Activated CD4-positive, alpha-beta memory T cell treated with anti-CD3 and anti-CD28 coated beads, Interleukin-2, amount 10 ng/mL, durations not matched to agents 7 days and 5 days (primary cell): ENCODE data around the gene GLIS2. TPM values are rescaled to one million over a fixed set of nuclear protein-coding genes. Genes with fewer than 3 reads are reported as not detected.
"Not testable (repeated sequence)": the region's sequence is repeated elsewhere in the genome, so short reads cannot be mapped to it uniquely, and the experiment has no call there.

Experiments
- CTCF ChIA-PET: fragments of 350-600 bp; sonication (Branson Sonifier 250); formaldehyde crosslinking; loops from one replicate; lab custom pipeline; 2021; ENCODE audit warnings: antibody characterized with exemption, inconsistent platforms; lab: Charles Lee
- POLR2A ChIA-PET: fragments of 350-600 bp; sonication (Branson Sonifier 250); formaldehyde crosslinking; loops from one replicate; lab custom pipeline; 2021; ENCODE audit warnings: antibody characterized with exemption; lab: Charles Lee
- DNase-seq: peaks from one replicate; pipeline ENCODE4 v3.0.0-alpha.2; 2020
- H3K27ac Mint-ChIP-seq: one replicate; pipeline ENCODE4 v1.8.0; 2021; ENCODE audit warnings: mild to moderate bottlenecking, mixed read lengths
- H3K27me3 Mint-ChIP-seq: one replicate; pipeline ENCODE4 v1.8.0; 2021; ENCODE audit warnings: mixed read lengths
- H3K36me3 Mint-ChIP-seq: one replicate; pipeline ENCODE4 v1.8.0; 2021; ENCODE audit warnings: low read depth, mixed read lengths
- H3K4me1 Mint-ChIP-seq: one replicate; pipeline ENCODE4 v1.8.0; 2021; ENCODE audit warnings: mixed read lengths
- H3K4me3 Mint-ChIP-seq: one replicate; pipeline ENCODE4 v1.8.0; 2021; ENCODE audit warnings: mild to moderate bottlenecking, mixed read lengths
- H3K9me3 Mint-ChIP-seq: one replicate; pipeline ENCODE4 v1.8.0; 2021; ENCODE audit warnings: mixed read lengths
- total RNA-seq, 2 experiments: library from RNA; stranded (reverse); gene quantifications; one replicate each; pipeline ENCODE4 v1.2.3, GENCODE V29; 2021

Gene GLIS2
- total RNA-seq, 2 experiments from 2014 or later: 0.40 to 0.45 TPM

- H3K27me3 Mint-ChIP-seq, POLR2A ChIA-PET, CTCF ChIA-PET: not testable (repeated sequence)
Measured at GRCh38 chr16:4344300-4344982, 28.6 kb downstream of the GLIS2 start.

GRCh38 chr16:4344983-4345835 is 29.3 kb downstream of the GLIS2 start:
- CTCF ChIA-PET: interaction anchor here (1.1 to 1.8 kb wide), 2 partner anchors 56 to 58 kb away, joined by 3 to 7 read pairs; no protein-coding TSS in a partner anchor
- Mint-ChIP-seq H3K4me3 (no peak overlapping the region), H3K27ac (peak overlapping the region; percentile 6), H3K36me3 (no peaks in the 10 kb centered on the region), H3K4me1 (peaks cover 10% of the 10 kb centered on the region), H3K9me3 (no peaks in the 10 kb centered on the region), H3K27me3 (no peaks in the 10 kb centered on the region)
- no peak for DNase-seq
- POLR2A ChIA-PET: no interaction called here

More at GRCh38 chr16:4344300-4344982, 28.6 kb downstream of the GLIS2 start:
- H3K4me1 Mint-ChIP-seq, H3K4me3 Mint-ChIP-seq, H3K36me3 Mint-ChIP-seq, H3K9me3 Mint-ChIP-seq, DNase-seq: not testable (repeated sequence)
- peak overlapping the region; percentile 6 for H3K27ac Mint-ChIP-seq

GRCh38 chr16:4345836-4346781 is 30.2 kb downstream of the GLIS2 start:
- no peak overlapping the region for H3K4me3 Mint-ChIP-seq
- peaks cover 15% of the 10 kb centered on the region for H3K4me1 Mint-ChIP-seq
- H3K27me3 Mint-ChIP-seq: no peaks in the 10 kb centered on the region
- no peak for DNase-seq
- ChIA-PET POLR2A (interaction anchor here (0.8 kb wide), 1 partner anchor 44 kb away, joined by 3 read pairs; no protein-coding TSS in a partner anchor), CTCF (interaction anchor here (1.1 to 1.8 kb wide), 2 partner anchors 57 kb away, joined by 3 to 7 read pairs; no protein-coding TSS in a partner anchor)
- peak overlapping the region; percentile 57 for H3K27ac Mint-ChIP-seq
- H3K9me3 Mint-ChIP-seq: no peaks in the 10 kb centered on the region
- peaks cover 1% of the 10 kb centered on the region for H3K36me3 Mint-ChIP-seq

- no peak overlapping the region for H3K27ac Mint-ChIP-seq
- peaks cover 2% of the 10 kb centered on the region for H3K36me3 Mint-ChIP-seq
- H3K4me1 Mint-ChIP-seq: peaks cover 23% of the 10 kb centered on the region
Measured at GRCh38 chr16:4347010-4347409, 31.1 kb downstream of the GLIS2 start.

GRCh38 chr16:4347765-4348509 is 32.1 kb downstream of the GLIS2 start:
- no peak for DNase-seq
- CTCF ChIA-PET: no interaction called here
- H3K27ac Mint-ChIP-seq: no peak overlapping the region
- no peaks in the 10 kb centered on the region for H3K9me3 Mint-ChIP-seq
- H3K4me3 Mint-ChIP-seq: no peak overlapping the region
- POLR2A ChIA-PET: no interaction called here
- no peaks in the 10 kb centered on the region for H3K27me3 Mint-ChIP-seq
- peaks cover 23% of the 10 kb centered on the region for H3K4me1 Mint-ChIP-seq
- H3K36me3 Mint-ChIP-seq: peaks cover 2% of the 10 kb centered on the region

More at GRCh38 chr16:4347010-4347409, 31.1 kb downstream of the GLIS2 start:
- Mint-ChIP-seq H3K4me3 (no peak overlapping the region), H3K27me3 (no peaks in the 10 kb centered on the region), H3K9me3 (no peaks in the 10 kb centered on the region)
- no peak for DNase-seq
- CTCF ChIA-PET: interaction anchor here (1.8 kb wide), 1 partner anchor 56 kb away, joined by 7 read pairs; no protein-coding TSS in a partner anchor
- POLR2A ChIA-PET: no interaction called here

- ChIA-PET POLR2A (interaction anchor here (0.8 to 2.7 kb wide), 5 partner anchors 9 to 78 kb away, joined by 3 to 17 read pairs (median 3); no protein-coding TSS in a partner anchor), CTCF (interaction anchor here (0.7 to 3.0 kb wide), 8 partner anchors 19 to 127 kb away, joined by 3 to 15 read pairs (median 4); partner anchors contain the start of gene HMOX2)
- peaks cover 12% of the 10 kb centered on the region for H3K36me3 Mint-ChIP-seq
- no peak for DNase-seq
- H3K4me1 Mint-ChIP-seq: peaks cover 28% of the 10 kb centered on the region
- no peaks in the 10 kb centered on the region for H3K27me3 Mint-ChIP-seq
- no peak overlapping the region for H3K27ac Mint-ChIP-seq
- no peak overlapping the region for H3K4me3 Mint-ChIP-seq
- H3K9me3 Mint-ChIP-seq: no peaks in the 10 kb centered on the region
Measured at GRCh38 chr16:4349332-4349731, 33.5 kb downstream of the GLIS2 start.

GRCh38 chr16:4350365-4350786 is 34.5 kb downstream of the GLIS2 start:
- Mint-ChIP-seq H3K27me3 (no peaks in the 10 kb centered on the region), H3K9me3 (no peaks in the 10 kb centered on the region), H3K27ac (peak overlapping the region; percentile 82), H3K4me3 (peak overlapping the region; percentile 93), H3K36me3 (peaks cover 18% of the 10 kb centered on the region), H3K4me1 (peaks cover 28% of the 10 kb centered on the region)
- POLR2A ChIA-PET: interaction anchor here (0.6 to 2.7 kb wide), 14 partner anchors 9 to 527 kb away, joined by 3 to 17 read pairs (median 4); partner anchors contain the start of genes DNAJA3 and HMOX2
- DNase-seq: no peak
- CTCF ChIA-PET: interaction anchor here (1.0 to 3.0 kb wide), 11 partner anchors 9 to 126 kb away, joined by 3 to 15 read pairs (median 3); partner anchors contain the start of gene HMOX2

- ChIA-PET POLR2A (interaction anchor here (0.6 to 2.7 kb wide), 15 partner anchors 9 to 527 kb away, joined by 3 to 17 read pairs (median 4); partner anchors contain the start of genes DNAJA3 and HMOX2), CTCF (interaction anchor here (1.0 to 3.0 kb wide), 10 partner anchors 8 to 125 kb away, joined by 3 to 15 read pairs (median 4); partner anchors contain the start of gene HMOX2)
Measured at GRCh38 chr16:4350787-4351659, 35.2 kb downstream of the GLIS2 start, which contains the start of gene PAM16. TSS of gene PAM16 (minus strand) at chr16:4351321. CDS start at chr16:4351234, 87 bp downstream.

GRCh38 chr16:4351880-4352279 is 36.0 kb downstream of the GLIS2 start:
- Mint-ChIP-seq H3K4me1 (peaks cover 28% of the 10 kb centered on the region), H3K9me3 (no peaks in the 10 kb centered on the region), H3K27me3 (no peaks in the 10 kb centered on the region), H3K36me3 (peaks cover 18% of the 10 kb centered on the region), H3K27ac (peak overlapping the region; percentile 85), H3K4me3 (peak overlapping the region; percentile 47)
- POLR2A ChIA-PET: interaction anchor here (0.7 to 2.7 kb wide), 8 partner anchors 12 to 265 kb away, joined by 3 to 17 read pairs (median 4); partner anchors contain the start of gene DNAJA3
- DNase-seq: no peak
- CTCF ChIA-PET: interaction anchor here (0.6 to 3.0 kb wide), 3 partner anchors 42 to 98 kb away, joined by 3 to 15 read pairs (median 15); no protein-coding TSS in a partner anchor

More at GRCh38 chr16:4350787-4351659, 35.2 kb downstream of the GLIS2 start, which contains the start of gene PAM16:
- H3K9me3 Mint-ChIP-seq: no peaks in the 10 kb centered on the region
- H3K27me3 Mint-ChIP-seq: no peaks in the 10 kb centered on the region
- H3K4me1 Mint-ChIP-seq: peaks cover 28% of the 10 kb centered on the region
- peak within 1 kb of the TSS; percentile 93 for H3K4me3 Mint-ChIP-seq
- DNase-seq: peak; percentile 98
- H3K36me3 Mint-ChIP-seq: peaks cover 18% of the 10 kb centered on the region
- peak within 1 kb of the TSS; percentile 85 for H3K27ac Mint-ChIP-seq

GRCh38 chr16:4352843-4353242 is 37.0 kb downstream of the GLIS2 start:
- H3K4me1 Mint-ChIP-seq: peaks cover 28% of the 10 kb centered on the region
- H3K27me3 Mint-ChIP-seq: no peaks in the 10 kb centered on the region
- no peak overlapping the region for H3K27ac Mint-ChIP-seq
- H3K4me3 Mint-ChIP-seq: no peak overlapping the region
- ChIA-PET CTCF (no interaction called here), POLR2A (no interaction called here)
- peaks cover 21% of the 10 kb centered on the region for H3K36me3 Mint-ChIP-seq
- no peak for DNase-seq
- H3K9me3 Mint-ChIP-seq: no peaks in the 10 kb centered on the region
